Uterus (tissue), 4 donors: ENCODE measurements around the gene IGF2R. TPM values are rescaled to one million over a fixed set of nuclear protein-coding genes. Genes with fewer than 3 reads are reported as not detected.

Experiments used
- DNase-seq, 2 donors: peaks; one replicate each; pipeline ENCODE4 v3.0.0-alpha.2; 2019 to 2020
- H3K27ac ChIP-seq, 2 donors: fragments of 200-600 bp; sonication (generic); 1 replicate in 1 of 2; 2 replicates in 1 of 2; pipeline ENCODE4 v1.5.1; 2016 to 2018
- H3K27me3 ChIP-seq, 2 donors: fragments of 200-600 bp; sonication (generic); one replicate each; pipeline ENCODE4 v1.5.1; 2018 to 2019; ENCODE audit warnings: control low read depth in 1 of 2
- H3K36me3 ChIP-seq, 2 donors: fragments of 200-600 bp; sonication (generic); one replicate each; pipeline ENCODE4 v1.5.1; 2019; ENCODE audit warnings: control low read depth in 1 of 2
- H3K4me1 ChIP-seq, 2 donors: fragments of 200-600 bp; sonication (generic); one replicate each; pipeline ENCODE4 v1.5.1; 2018 to 2019; ENCODE audit warnings: control low read depth in 1 of 2
- H3K4me3 ChIP-seq, 2 donors: fragments of 200-600 bp; sonication (generic); 1 replicate in 1 of 2; 2 replicates in 1 of 2; pipeline ENCODE4 v1.5.1; 2018 to 2019; ENCODE audit warnings: mild to moderate bottlenecking in 1 of 2
- H3K9me3 ChIP-seq, 2 donors: fragments of 200-600 bp; sonication (generic); one replicate each; pipeline ENCODE4 v1.5.1; 2019; ENCODE audit warnings: control low read depth in 1 of 2
- POLR2A ChIP-seq, 2 donors: fragments of 450-650 bp; IDR thresholded peaks; one replicate each; pipeline ENCODE4 v1.6.1; 2016; ENCODE audit warnings: antibody characterized with exemption in 2 of 2, mild to moderate bottlenecking in 1 of 2, moderate library complexity in 1 of 2
- intact Hi-C: fragments of 100-400 bp; cut with DNase I; formaldehyde crosslinking; loops from one replicate; pipeline ENCODE4 v1.15.1; 2023; ENCODE audit warnings: low total_unique reads
- total RNA-seq, 4 donors: library from RNA; depleted of rRNA in 3 of 4; stranded (reverse); fragments of >200 nt in 3 of 4; gene quantifications; one replicate each; pipeline versions ENCODE4 v1.1.0 to v1.2.4, GENCODE V29; 2014 to 2023
- TF ChIP-seq, protein P1 (sequence below), 4 experiments: fragments of 200-600 bp in 2 of 4; fragments of 450-650 bp in 2 of 4; sonication (generic) in 2 of 4; IDR thresholded peaks; one replicate each; pipeline ENCODE4 v1.5.1; 2016 to 2019; ENCODE audit warnings: antibody characterized with exemption in 4 of 4, mild to moderate bottlenecking in 2 of 4, moderate library complexity in 1 of 4
- donor health status: DM: yes; HTN: yes; CAD: no.

The IGF2R gene
- total RNA-seq, 4 donors from 2014 or later = 36.5 to 91.7 (median 61.7) TPM

DNA sequence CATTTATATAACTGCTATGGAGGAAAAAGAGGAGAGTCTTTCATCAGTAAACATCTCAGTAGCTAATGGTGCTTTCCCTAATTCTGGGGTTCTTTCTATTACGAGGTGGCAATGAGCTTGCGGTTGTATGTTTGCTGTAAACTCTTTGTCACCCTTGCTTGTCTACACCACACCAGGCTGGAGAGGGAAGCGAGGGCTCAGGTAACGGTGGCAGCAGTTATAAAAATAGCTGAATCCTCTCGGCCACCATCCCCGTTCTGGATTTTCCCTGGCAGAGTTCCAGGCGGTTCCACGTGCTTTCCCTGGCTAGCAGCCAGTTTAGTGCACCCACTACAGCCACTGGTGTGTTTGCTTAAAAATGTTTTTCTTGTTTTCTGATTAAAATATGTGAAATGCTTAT lies 39.1 kb upstream of the IGF2R start:
- H3K4me1 ChIP-seq = no peaks in the 10 kb centered on the region
- H3K4me3 ChIP-seq = no peak overlapping the region
- no peak for DNase-seq
- H3K36me3 ChIP-seq = no peaks in the 10 kb centered on the region
- H3K27me3 ChIP-seq = no peaks in the 10 kb centered on the region
- H3K27ac ChIP-seq = peak overlapping the region in 1 of 2 donors; percentile 22
- no peak for TF ChIP-seq POLR2A (IDR thresholded peaks at IDR 0.05)
- TF ChIP-seq, protein P1, sequence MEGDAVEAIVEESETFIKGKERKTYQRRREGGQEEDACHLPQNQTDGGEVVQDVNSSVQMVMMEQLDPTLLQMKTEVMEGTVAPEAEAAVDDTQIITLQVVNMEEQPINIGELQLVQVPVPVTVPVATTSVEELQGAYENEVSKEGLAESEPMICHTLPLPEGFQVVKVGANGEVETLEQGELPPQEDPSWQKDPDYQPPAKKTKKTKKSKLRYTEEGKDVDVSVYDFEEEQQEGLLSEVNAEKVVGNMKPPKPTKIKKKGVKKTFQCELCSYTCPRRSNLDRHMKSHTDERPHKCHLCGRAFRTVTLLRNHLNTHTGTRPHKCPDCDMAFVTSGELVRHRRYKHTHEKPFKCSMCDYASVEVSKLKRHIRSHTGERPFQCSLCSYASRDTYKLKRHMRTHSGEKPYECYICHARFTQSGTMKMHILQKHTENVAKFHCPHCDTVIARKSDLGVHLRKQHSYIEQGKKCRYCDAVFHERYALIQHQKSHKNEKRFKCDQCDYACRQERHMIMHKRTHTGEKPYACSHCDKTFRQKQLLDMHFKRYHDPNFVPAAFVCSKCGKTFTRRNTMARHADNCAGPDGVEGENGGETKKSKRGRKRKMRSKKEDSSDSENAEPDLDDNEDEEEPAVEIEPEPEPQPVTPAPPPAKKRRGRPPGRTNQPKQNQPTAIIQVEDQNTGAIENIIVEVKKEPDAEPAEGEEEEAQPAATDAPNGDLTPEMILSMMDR (IDR thresholded peaks at IDR 0.05) = no peak
- intact Hi-C loops = no loop called here
- H3K9me3 ChIP-seq = no peaks in the 10 kb centered on the region

DNA sequence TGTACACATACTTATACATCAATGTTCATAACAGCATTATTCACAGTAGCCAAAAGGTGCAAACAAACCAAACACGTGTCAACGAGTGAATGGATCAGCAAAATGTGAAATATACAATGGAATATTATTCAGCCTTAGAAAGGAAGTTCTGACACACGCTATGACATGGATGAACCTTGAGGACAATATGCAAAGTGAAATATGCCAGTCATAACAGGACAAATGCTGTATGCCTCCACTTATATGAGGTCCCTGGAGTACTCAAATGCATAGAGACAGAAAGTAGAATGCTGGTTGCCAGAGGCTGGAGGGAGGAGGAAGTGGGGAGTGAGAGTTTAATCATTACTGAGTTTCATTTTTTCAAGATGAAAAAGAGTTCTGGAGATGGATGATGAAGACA lies 37.8 kb upstream of the IGF2R start:
- Histone ChIP-seq H3K4me1 (no peaks in the 10 kb centered on the region), H3K9me3 (no peaks in the 10 kb centered on the region), H3K27me3 (no peaks in the 10 kb centered on the region), H3K4me3 (no peak overlapping the region), H3K36me3 (no peaks in the 10 kb centered on the region), H3K27ac (no peak overlapping the region)
- intact Hi-C loops = no loop called here
- no peak for DNase-seq
- TF ChIP-seq, protein P1 (IDR thresholded peaks at IDR 0.05) = no peak
- TF ChIP-seq POLR2A (IDR thresholded peaks at IDR 0.05) = no peak

DNA sequence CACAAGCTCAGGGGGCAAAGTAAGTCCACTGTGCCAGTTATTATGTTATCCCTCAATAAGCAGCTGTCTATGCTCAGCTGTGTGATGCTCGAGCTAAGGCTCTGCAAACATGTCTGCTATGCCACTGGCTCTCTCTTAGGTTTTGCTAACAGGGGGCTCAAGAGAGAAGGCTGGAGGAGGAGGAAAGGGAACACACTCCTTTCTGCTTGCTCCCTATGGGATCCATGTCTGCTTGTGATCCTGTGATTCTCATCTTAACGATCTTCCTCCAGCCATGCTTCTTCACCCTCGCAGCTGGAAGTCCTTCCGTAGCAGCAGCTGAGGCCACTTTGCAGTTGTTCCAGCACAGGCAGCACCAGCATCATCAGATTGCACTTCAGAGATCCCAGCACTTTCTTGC lies 37.0 kb upstream of the IGF2R start:
- Histone ChIP-seq H3K4me1 (no peaks in the 10 kb centered on the region), H3K27me3 (no peaks in the 10 kb centered on the region), H3K27ac (peak overlapping the region in 1 of 2 donors; percentile 17), H3K4me3 (no peak overlapping the region), H3K9me3 (no peaks in the 10 kb centered on the region), H3K36me3 (no peaks in the 10 kb centered on the region)
- DNase-seq = no peak
- no peak for TF ChIP-seq POLR2A (IDR thresholded peaks at IDR 0.05)
- intact Hi-C loops = no loop called here

DNA sequence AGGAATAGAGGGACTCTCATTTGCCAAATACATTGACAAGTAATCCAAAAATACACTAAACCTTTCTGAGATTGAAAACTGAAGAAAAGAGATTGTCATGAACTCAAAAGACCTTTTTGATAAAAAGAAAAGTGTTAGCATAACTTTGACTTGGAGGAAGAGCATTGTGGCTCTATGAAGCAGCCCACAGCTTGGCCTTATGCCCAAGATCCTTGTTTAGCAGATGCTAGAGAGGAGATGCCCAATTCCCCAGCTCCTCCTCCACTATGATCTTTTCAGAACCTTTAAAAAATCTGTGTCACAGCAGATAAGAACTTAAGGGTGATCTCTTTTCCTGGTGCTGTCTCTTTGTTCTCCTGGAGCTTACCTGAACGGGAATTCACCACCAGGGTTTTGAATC lies 35.8 kb upstream of the IGF2R start:
- H3K4me3 ChIP-seq = no peak overlapping the region
- intact Hi-C loops = no loop called here
- no peaks in the 10 kb centered on the region for H3K4me1 ChIP-seq
- DNase-seq = no peak
- H3K36me3 ChIP-seq = no peaks in the 10 kb centered on the region
- TF ChIP-seq, protein P1 (IDR thresholded peaks at IDR 0.05) = no peak
- peak overlapping the region in 1 of 2 donors; percentile 15 for H3K27ac ChIP-seq
- H3K27me3 ChIP-seq = no peaks in the 10 kb centered on the region
- H3K9me3 ChIP-seq = no peaks in the 10 kb centered on the region

DNA sequence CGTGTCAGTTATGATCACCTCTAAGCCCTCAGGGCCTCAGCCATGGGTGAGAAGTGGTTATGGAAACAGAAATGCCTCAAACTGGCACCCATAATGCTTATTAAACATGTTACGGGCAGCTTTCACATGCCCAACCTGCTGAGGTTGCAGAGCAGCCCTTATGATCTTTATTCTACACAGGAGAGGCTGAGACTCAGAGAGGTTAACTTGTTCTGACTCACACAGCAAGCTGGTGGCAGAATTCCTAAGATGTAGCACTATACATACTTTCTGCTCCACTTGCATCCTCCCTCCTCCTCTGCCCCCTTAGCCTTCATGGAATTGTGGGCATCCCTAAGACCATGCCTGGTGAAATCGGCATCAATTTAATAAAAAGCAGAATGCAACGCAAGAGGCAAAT lies 34.7 kb upstream of the IGF2R start:
- intact Hi-C loops = no loop called here
- Histone ChIP-seq H3K27ac (peak overlapping the region; percentile 63 to 65), H3K4me3 (no peak overlapping the region), H3K9me3 (no peaks in the 10 kb centered on the region), H3K4me1 (no peaks in the 10 kb centered on the region), H3K27me3 (no peaks in the 10 kb centered on the region), H3K36me3 (no peaks in the 10 kb centered on the region)
- no peak for DNase-seq
- TF ChIP-seq POLR2A (IDR thresholded peaks at IDR 0.05) = no peak
- TF ChIP-seq, protein P1 (IDR thresholded peaks at IDR 0.05) = no peak

DNA sequence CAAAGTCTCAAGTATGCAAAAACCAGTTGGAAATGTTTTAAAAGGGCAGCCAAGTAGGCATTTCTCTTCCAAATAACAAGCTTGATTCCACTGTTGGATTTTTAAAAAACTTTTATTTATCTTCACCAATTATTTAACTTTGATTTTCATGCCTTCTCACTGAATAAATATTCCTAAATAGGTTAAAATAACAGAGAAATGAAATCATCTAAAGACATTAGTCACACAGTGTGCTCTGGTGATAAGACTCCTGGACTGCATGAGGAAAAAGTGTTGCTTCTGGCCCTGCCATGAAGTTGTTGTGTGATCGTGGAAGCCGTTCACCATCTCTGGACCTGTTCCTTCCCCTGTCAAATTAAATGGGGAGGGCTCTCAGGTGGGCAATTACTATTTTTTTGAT lies 33.8 kb upstream of the IGF2R start:
- intact Hi-C loops = no loop called here
- no peaks in the 10 kb centered on the region for H3K9me3 ChIP-seq
- H3K36me3 ChIP-seq = no peaks in the 10 kb centered on the region
- no peaks in the 10 kb centered on the region for H3K4me1 ChIP-seq
- H3K27ac ChIP-seq = peak overlapping the region; percentile 63 to 65
- no peak overlapping the region for H3K4me3 ChIP-seq
- no peak for TF ChIP-seq POLR2A (IDR thresholded peaks at IDR 0.05)
- TF ChIP-seq, protein P1 (IDR thresholded peaks at IDR 0.05) = no peak
- no peak for DNase-seq
- no peaks in the 10 kb centered on the region for H3K27me3 ChIP-seq
